ENCODE measurements around the gene PRKCA. TPM values are rescaled to one million over a fixed set of nuclear protein-coding genes. Genes with fewer than 3 reads are reported as not detected.
A peak's percentile ranks its signal among the peaks of the same experiment; 100 is the strongest.
"Not testable (repeated sequence)": the region's sequence is repeated elsewhere in the genome, so short reads cannot be mapped to it uniquely, and the experiment has no call there.

The PRKCA gene
- total RNA-seq, 1 donor: 60.5 TPM

- TF ChIP-seq, protein P1, sequence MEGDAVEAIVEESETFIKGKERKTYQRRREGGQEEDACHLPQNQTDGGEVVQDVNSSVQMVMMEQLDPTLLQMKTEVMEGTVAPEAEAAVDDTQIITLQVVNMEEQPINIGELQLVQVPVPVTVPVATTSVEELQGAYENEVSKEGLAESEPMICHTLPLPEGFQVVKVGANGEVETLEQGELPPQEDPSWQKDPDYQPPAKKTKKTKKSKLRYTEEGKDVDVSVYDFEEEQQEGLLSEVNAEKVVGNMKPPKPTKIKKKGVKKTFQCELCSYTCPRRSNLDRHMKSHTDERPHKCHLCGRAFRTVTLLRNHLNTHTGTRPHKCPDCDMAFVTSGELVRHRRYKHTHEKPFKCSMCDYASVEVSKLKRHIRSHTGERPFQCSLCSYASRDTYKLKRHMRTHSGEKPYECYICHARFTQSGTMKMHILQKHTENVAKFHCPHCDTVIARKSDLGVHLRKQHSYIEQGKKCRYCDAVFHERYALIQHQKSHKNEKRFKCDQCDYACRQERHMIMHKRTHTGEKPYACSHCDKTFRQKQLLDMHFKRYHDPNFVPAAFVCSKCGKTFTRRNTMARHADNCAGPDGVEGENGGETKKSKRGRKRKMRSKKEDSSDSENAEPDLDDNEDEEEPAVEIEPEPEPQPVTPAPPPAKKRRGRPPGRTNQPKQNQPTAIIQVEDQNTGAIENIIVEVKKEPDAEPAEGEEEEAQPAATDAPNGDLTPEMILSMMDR (IDR thresholded peaks at IDR 0.05; ENCODE audit: insufficient read depth, low read depth, low read length): no peak
- DNase-seq (ENCODE audit: low read depth): peak; percentile 57
- no peak overlapping the region for H3K4me3 ChIP-seq (ENCODE audit: low read depth, low read length)
These were observed 303.1 kb downstream of the PRKCA start for GRCh38 chr17:66605541-66605940.

DNA sequence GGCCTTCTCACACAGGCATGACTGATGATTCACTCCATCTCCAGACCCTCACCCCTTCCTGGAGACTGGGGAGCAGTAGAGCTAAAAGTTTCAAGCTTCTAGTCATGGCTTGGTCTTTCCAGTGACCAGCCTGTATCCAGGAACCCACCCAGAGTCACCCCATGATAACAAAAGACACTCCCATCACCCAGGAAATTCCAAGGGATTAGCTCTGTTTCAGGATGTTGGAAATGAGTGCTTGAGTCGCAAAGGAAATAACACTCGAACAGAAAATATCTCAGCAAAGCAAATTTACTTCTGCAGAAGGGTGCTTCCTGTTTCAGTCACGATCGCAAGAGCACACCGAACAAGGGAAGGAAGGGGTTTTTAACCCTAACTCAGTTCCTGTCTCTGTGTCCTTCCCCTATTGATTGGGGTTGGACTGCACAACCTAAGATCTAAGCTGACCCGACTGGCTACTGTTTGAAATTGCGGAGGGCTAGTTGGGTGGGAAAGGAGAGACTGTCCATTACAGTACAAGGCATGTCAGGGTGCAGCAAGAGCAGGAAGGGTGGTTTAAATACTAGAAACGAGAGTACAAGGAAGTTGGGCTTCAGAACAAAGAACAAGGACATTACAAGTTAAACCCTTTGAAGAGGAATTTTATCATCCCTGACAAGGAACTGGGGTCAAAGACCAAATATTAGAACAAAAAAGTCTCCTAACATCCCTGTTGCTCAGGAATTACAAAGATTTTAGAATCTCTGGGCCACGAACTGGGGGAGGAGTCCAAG is 308.1 kb downstream of the PRKCA start:
- H3K4me3 ChIP-seq (ENCODE audit: low read depth, low read length): no peak overlapping the region
- TF ChIP-seq, protein P1 (IDR thresholded peaks at IDR 0.05; ENCODE audit: insufficient read depth, low read depth, low read length): no peak
- DNase-seq (ENCODE audit: low read depth): no peak

DNA sequence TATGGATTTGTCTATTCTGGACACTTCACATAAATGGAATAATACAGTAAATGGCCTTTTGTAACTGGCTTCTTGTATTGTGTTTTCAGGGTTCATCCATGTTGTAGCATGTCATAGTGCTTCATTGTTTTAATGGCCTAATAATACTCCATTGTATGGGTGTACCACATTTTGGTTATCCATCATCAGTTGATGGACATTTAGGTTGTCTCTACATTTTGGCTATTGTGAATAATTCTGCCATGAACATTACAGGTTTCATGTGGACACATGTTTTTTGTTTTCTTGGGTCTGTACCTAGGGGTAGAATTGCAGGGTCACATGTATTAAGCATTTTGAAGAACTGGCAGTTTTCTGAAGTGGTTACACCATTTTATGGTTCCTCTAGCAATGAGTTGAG is 309.0 kb downstream of the PRKCA start:
- no peak overlapping the region for H3K4me3 ChIP-seq (ENCODE audit: low read depth, low read length)
- TF ChIP-seq, protein P1 (IDR thresholded peaks at IDR 0.05; ENCODE audit: insufficient read depth, low read depth, low read length): no peak
- no peak for DNase-seq (ENCODE audit: low read depth)

DNA sequence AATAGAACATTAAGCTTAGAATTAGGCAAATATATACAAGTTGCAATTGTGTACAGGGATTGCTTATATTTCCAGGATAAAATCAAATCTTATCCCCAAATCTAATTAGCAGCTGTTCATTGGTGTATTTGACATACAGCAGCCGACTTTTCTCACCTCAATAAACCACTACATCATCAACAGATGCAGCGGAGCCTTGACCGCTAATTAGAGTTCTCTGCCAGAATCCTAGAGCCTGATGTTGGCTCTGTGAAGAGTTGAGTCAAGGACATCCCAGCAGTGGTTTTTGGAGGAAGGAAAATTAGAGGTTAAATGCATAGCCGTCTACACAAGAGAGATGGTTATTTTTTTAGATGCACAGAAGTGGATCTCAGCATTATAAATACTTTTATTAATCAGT is 310.6 kb downstream of the PRKCA start:
- TF ChIP-seq, protein P1 (IDR thresholded peaks at IDR 0.05; ENCODE audit: insufficient read depth, low read depth, low read length): no peak
- no peak overlapping the region for H3K4me3 ChIP-seq (ENCODE audit: low read depth, low read length)
- DNase-seq (ENCODE audit: low read depth): no peak

DNA sequence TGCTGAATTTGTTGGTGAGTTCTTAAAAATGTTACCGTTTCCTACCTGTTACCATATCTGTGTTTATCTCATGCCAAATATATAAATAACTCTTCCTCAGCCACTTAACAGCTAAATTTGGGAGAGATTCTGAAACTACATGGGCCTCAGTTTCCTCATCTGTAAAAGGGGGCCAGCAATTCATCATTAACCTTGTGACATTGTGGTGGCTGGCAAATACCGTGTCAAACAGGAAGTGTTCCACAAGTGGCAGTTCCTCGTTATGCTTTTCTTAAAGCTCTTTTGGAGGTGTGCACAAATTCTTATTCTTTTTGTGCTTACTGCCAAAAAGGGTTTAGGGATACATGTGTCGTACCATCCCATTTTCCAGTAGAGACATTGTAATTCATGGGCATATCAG is 312.1 kb downstream of the PRKCA start:
- DNase-seq (ENCODE audit: low read depth): no peak
- no peak overlapping the region for H3K4me3 ChIP-seq (ENCODE audit: low read depth, low read length)
- TF ChIP-seq, protein P1 (IDR thresholded peaks at IDR 0.05; ENCODE audit: insufficient read depth, low read depth, low read length): no peak

- TF ChIP-seq, protein P1 (IDR thresholded peaks at IDR 0.05; ENCODE audit: insufficient read depth, low read depth, low read length): no peak
- DNase-seq (ENCODE audit: low read depth): no peak
These were observed 316.8 kb downstream of the PRKCA start for GRCh38 chr17:66619206-66619605.

GRCh38 chr17:66620528-66620927 is 318.1 kb downstream of the PRKCA start:
- no peak overlapping the region for H3K4me3 ChIP-seq (ENCODE audit: low read depth, low read length)
- DNase-seq (ENCODE audit: low read depth): peak; percentile 47
- TF ChIP-seq, protein P1 (IDR thresholded peaks at IDR 0.05; ENCODE audit: insufficient read depth, low read depth, low read length): no peak

More at GRCh38 chr17:66619206-66619605, 316.8 kb downstream of the PRKCA start:
- no peak overlapping the region for H3K4me3 ChIP-seq (ENCODE audit: low read depth, low read length)

DNA sequence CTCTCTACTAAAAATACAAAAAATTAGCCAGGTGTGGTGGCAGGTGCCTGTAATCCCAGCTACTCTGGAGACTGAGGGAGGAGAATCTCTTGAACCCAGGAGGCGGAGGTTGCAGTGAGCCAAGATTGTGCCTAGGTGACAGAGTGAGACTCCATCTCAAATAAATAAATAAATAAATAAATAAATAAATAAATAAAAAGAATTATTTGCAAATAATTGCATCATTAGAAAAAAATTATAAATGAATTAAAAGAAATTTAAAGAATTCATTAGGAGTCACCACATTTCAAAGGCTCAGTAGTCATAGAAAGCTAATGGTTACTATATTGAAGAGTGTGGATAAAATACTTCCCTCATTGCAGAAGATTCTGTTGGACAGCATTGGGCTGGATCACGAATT is 322.2 kb downstream of the PRKCA start:
- H3K4me3 ChIP-seq (ENCODE audit: low read depth, low read length); DNase-seq (ENCODE audit: low read depth): not testable (repeated sequence)
